Measurements from ENCODE around the gene SCN4B.
"Not testable (repeated sequence)": the region's sequence is repeated elsewhere in the genome, so short reads cannot be mapped to it uniquely, and the experiment has no call there.

The SCN4B gene

GRCh38 chr11:118152552-118153471 lies at the start of gene SCN4B:
SCN4B (minus strand) TSS chr11:118152823; CDS start chr11:118152673, 150 bp downstream.
- DNase-seq, result no peak

- no peak for DNase-seq
Observed at GRCh38 chr11:118201966-118202365, 49.3 kb upstream of the SCN4B start.

- DNase-seq, result peak; percentile 79
Observed at GRCh38 chr11:118200901-118201680, 48.5 kb upstream of the SCN4B start.

GRCh38 chr11:118200497-118200896 lies 47.9 kb upstream of the SCN4B start:
- no peak for DNase-seq

- no peak for DNase-seq
Observed at GRCh38 chr11:118199135-118199534, 46.5 kb upstream of the SCN4B start.

- peak; percentile 84 for DNase-seq
Observed at GRCh38 chr11:118198370-118198769, 45.7 kb upstream of the SCN4B start.

GRCh38 chr11:118194835-118195627 lies 42.4 kb upstream of the SCN4B start:
- no peak for DNase-seq

GRCh38 chr11:118193910-118194566 lies 41.4 kb upstream of the SCN4B start:
- DNase-seq, result no peak

- DNase-seq, result not testable (repeated sequence)
Observed at GRCh38 chr11:118192817-118193216, 40.2 kb upstream of the SCN4B start.

- DNase-seq, result not testable (repeated sequence)
Observed at GRCh38 chr11:118190942-118191506, 38.4 kb upstream of the SCN4B start.

GRCh38 chr11:118186346-118187107 lies 33.9 kb upstream of the SCN4B start:
- no peak for DNase-seq

GRCh38 chr11:118184784-118185579 lies 32.4 kb upstream of the SCN4B start:
- no peak for DNase-seq

GRCh38 chr11:118183691-118184090 lies 31.1 kb upstream of the SCN4B start:
- DNase-seq, result not testable (repeated sequence)

- peak; percentile 14 for DNase-seq
Observed at GRCh38 chr11:118180300-118180703, 27.7 kb upstream of the SCN4B start.

GRCh38 chr11:118176778-118177134 lies 24.1 kb upstream of the SCN4B start:
- no peak for DNase-seq

- no peak for DNase-seq
Observed at GRCh38 chr11:118175993-118176777, 23.6 kb upstream of the SCN4B start, which contains the start of gene SCN2B. SCN2B (minus strand) TSS chr11:118176639; CDS start chr11:118176431, 208 bp downstream.

GRCh38 chr11:118175031-118175992 lies 22.7 kb upstream of the SCN4B start:
- DNase-seq, result no peak

GRCh38 chr11:118174006-118174567 lies 21.5 kb upstream of the SCN4B start:
- DNase-seq, result no peak
